ENCODE data around the gene MAPK7. TPM values are rescaled to one million over a fixed set of nuclear protein-coding genes. Genes with fewer than 3 reads are reported as not detected.

MAPK7 gene
- total RNA-seq, 3 donors from 2014 or later: 21.4 to 39.0 (median 22.7) TPM

DNA sequence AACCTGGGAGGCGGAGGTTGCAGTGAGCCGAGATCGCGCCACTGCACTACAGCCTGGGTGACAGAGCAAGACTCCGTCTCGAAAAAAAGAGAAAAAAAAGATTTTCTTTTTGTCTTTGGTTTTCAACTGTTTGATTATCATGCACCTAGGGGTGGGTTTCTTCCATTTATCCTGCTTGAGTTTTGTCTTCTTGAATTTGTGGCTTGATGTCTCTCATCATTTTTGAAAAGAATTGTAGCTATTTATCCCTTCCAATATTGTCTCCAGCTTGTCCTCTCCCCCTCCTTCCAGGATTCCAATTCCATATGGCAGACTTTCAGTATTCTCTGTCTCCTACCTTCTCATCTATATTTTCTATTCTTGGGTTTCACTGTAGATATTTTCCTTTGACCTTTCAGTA is 23.6 kb upstream of the MAPK7 start:
- no peaks in the 10 kb centered on the region for H3K27me3 ChIP-seq
- no peaks in the 10 kb centered on the region for H3K9me3 ChIP-seq
- no peak overlapping the region for H3K27ac ChIP-seq
- TF ChIP-seq POLR2AphosphoS5 (IDR thresholded peaks at IDR 0.05) (no peak), POLR2A (IDR thresholded peaks at IDR 0.05) (no peak)
- TF ChIP-seq, protein P1, sequence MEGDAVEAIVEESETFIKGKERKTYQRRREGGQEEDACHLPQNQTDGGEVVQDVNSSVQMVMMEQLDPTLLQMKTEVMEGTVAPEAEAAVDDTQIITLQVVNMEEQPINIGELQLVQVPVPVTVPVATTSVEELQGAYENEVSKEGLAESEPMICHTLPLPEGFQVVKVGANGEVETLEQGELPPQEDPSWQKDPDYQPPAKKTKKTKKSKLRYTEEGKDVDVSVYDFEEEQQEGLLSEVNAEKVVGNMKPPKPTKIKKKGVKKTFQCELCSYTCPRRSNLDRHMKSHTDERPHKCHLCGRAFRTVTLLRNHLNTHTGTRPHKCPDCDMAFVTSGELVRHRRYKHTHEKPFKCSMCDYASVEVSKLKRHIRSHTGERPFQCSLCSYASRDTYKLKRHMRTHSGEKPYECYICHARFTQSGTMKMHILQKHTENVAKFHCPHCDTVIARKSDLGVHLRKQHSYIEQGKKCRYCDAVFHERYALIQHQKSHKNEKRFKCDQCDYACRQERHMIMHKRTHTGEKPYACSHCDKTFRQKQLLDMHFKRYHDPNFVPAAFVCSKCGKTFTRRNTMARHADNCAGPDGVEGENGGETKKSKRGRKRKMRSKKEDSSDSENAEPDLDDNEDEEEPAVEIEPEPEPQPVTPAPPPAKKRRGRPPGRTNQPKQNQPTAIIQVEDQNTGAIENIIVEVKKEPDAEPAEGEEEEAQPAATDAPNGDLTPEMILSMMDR (IDR thresholded peaks at IDR 0.05): no peak
- H3K4me3 ChIP-seq: no peak overlapping the region
- no peaks in the 10 kb centered on the region for H3K36me3 ChIP-seq
- no peaks in the 10 kb centered on the region for H3K4me1 ChIP-seq
- intact Hi-C loops (cut with DNase I; ENCODE audit: low total_unique reads): loop anchor here (5.0 kb wide), 1 partner anchor 92 kb away; no protein-coding TSS in a partner anchor
- no peak for DNase-seq (ENCODE audit: low spot score in 2 of 2)

DNA sequence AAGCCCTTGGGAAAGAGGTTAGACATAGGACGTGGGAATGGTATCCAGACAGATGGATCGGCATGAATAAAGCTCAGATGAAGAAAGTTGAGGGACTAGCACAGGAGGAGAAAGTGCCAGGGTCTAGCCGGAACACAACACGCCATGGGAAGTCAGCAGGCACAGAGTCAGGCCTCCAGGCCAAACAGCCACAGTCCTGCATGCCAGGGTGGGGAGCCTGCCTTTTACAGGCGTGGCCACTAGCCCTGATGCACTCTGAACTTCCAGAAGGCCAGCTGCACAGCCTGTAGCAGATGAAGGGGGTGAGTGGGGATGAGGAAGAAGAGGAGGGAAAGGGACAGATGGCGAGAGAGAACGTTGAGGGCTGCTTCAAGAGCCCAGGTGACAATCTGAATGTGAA is 20.9 kb upstream of the MAPK7 start:
- peaks cover 0 to 10% of the 10 kb centered on the region in 2 donors for H3K4me1 ChIP-seq
- H3K27me3 ChIP-seq: no peaks in the 10 kb centered on the region
- no peak overlapping the region for H3K4me3 ChIP-seq
- intact Hi-C loops (cut with DNase I; ENCODE audit: low total_unique reads): loop anchor here (5.0 kb wide), 1 partner anchor 95 kb away; no protein-coding TSS in a partner anchor
- no peaks in the 10 kb centered on the region for H3K9me3 ChIP-seq
- no peak for DNase-seq (ENCODE audit: low spot score in 2 of 2)
- H3K27ac ChIP-seq: peak overlapping the region in 1 of 2 donors; percentile 48
- H3K36me3 ChIP-seq: no peaks in the 10 kb centered on the region
- TF ChIP-seq, protein P1 (IDR thresholded peaks at IDR 0.05): no peak
- TF ChIP-seq POLR2AphosphoS5 (IDR thresholded peaks at IDR 0.05) (no peak), POLR2A (IDR thresholded peaks at IDR 0.05) (no peak)

DNA sequence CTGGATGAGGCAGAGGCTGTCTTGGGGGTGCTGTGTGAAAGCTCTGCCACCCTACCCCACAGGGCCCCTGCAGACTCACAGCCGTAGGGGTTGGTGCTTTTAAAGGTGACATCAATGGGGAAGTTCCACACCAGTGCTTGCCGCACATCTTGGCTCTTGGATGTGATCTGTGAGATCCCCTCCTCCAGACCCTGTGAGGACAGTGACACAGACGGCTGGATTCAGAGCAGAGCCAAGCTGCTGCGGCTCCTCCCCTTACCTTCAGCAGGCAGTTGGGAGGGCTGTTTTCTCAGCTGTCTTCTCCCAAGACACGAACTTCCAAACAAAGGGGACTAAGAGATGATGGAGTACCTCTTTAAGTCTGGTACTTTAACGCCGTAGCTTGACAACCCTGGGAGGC is 20.5 kb upstream of the MAPK7 start:
- peaks cover 0 to 10% of the 10 kb centered on the region in 2 donors for H3K4me1 ChIP-seq
- H3K27ac ChIP-seq: peak overlapping the region in 1 of 2 donors; percentile 48
- intact Hi-C loops (cut with DNase I; ENCODE audit: low total_unique reads): loop anchor here (5.0 kb wide), 1 partner anchor 95 kb away; no protein-coding TSS in a partner anchor
- no peaks in the 10 kb centered on the region for H3K36me3 ChIP-seq
- H3K4me3 ChIP-seq: no peak overlapping the region
- TF ChIP-seq POLR2AphosphoS5 (IDR thresholded peaks at IDR 0.05) (no peak), POLR2A (IDR thresholded peaks at IDR 0.05) (no peak)
- TF ChIP-seq, protein P1 (IDR thresholded peaks at IDR 0.05): no peak
- no peaks in the 10 kb centered on the region for H3K9me3 ChIP-seq
- no peaks in the 10 kb centered on the region for H3K27me3 ChIP-seq
- DNase-seq (ENCODE audit: low spot score in 2 of 2): no peak

DNA sequence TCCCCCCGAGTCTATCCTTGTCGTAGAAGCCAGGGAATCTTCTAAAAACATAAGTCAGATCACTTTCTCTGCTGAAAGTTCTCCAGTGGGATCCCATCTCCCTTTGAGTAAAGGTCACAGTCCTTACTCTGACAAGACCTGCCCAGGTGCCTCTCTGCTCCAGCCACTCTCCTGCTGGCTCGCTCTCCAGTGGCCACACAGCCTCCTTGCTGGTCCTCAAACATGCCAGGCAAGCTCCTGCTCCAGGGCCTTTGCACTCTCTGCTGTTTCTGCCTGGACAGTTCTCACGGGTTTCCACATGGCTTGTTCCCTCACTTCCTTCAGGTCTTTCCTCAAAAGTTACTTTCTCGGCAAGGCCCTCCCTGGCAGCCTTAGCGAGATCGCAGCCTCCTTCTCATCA is 19.1 kb upstream of the MAPK7 start:
- intact Hi-C loops (cut with DNase I; ENCODE audit: low total_unique reads): loop anchor here (5.0 kb wide), 1 partner anchor 97 kb away; no protein-coding TSS in a partner anchor
- Histone ChIP-seq H3K36me3 (no peaks in the 10 kb centered on the region), H3K9me3 (no peaks in the 10 kb centered on the region), H3K27ac (no peak overlapping the region), H3K27me3 (no peaks in the 10 kb centered on the region), H3K4me1 (peaks cover 0 to 10% of the 10 kb centered on the region in 2 donors), H3K4me3 (no peak overlapping the region)
- DNase-seq (ENCODE audit: low spot score in 2 of 2): no peak
- TF ChIP-seq, protein P1 (IDR thresholded peaks at IDR 0.05): no peak

DNA sequence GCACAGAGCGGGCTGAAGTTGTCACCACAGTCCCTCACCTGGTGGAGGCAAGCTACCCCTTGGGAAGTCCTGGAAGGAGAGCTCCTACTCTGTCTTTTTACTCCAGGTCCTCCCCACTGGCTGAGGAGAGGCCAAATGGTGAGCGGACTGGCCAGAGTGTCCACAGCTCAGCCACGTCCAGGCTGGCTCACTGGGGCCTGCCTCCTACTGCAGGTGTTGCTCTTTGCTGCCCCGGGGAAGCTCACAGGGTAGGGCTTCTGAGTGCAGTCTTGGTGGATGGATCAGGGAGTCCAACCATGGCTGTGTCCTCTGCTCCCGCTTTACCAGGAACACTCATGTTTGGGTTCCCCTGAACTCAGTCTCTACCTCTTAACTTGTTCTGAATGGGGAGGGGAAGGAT is 18.4 kb upstream of the MAPK7 start:
- H3K9me3 ChIP-seq: no peaks in the 10 kb centered on the region
- no peak overlapping the region for H3K4me3 ChIP-seq
- intact Hi-C loops (cut with DNase I; ENCODE audit: low total_unique reads): loop anchor here (5.0 to 10.0 kb wide), 3 partner anchors 87 to 295 kb away; no protein-coding TSS in a partner anchor
- no peaks in the 10 kb centered on the region for H3K36me3 ChIP-seq
- H3K4me1 ChIP-seq: peaks cover 0 to 10% of the 10 kb centered on the region in 2 donors
- H3K27me3 ChIP-seq: no peaks in the 10 kb centered on the region
- no peak for DNase-seq (ENCODE audit: low spot score in 2 of 2)
- TF ChIP-seq POLR2AphosphoS5 (IDR thresholded peaks at IDR 0.05): no peak
- TF ChIP-seq, protein P1 (IDR thresholded peaks at IDR 0.05): no peak
- TF ChIP-seq POLR2A (IDR thresholded peaks at IDR 0.05): no peak
- H3K27ac ChIP-seq: no peak overlapping the region

Data from breast epithelium (tissue), 4 donors.